HepG2 (cell line): ENCODE results near the gene PHF5A. TPM values are rescaled to one million over a fixed set of nuclear protein-coding genes. Genes with fewer than 3 reads are reported as not detected.
A peak's percentile ranks its signal among the peaks of the same experiment; 100 is the strongest.

ENCODE experiments used
- ARNTL ChIP-seq: sonication (generic); formaldehyde crosslinking; IDR thresholded peaks from 2 replicates; pipeline ENCODE4 v1.4.0; 2020; ENCODE audit warnings: mild to moderate bottlenecking, missing genetic modification reagents
- EEA1 ChIP-seq: sonication (generic); formaldehyde crosslinking; IDR thresholded peaks from 2 replicates; pipeline ENCODE4 v1.5.1; 2020; ENCODE audit warnings: mild to moderate bottlenecking, missing genetic modification reagents, borderline replicate concordance
- IKZF4 ChIP-seq: sonication (generic); formaldehyde crosslinking; IDR thresholded peaks from 2 replicates; pipeline ENCODE4 v1.5.1; 2020; ENCODE audit warnings: borderline replicate concordance, mild to moderate bottlenecking, low read depth, missing genetic modification reagents; ENCODE audit errors: not compliant biosample characterization
- KMT2A ChIP-seq: sonication (generic); formaldehyde crosslinking; IDR thresholded peaks from 2 replicates; pipeline ENCODE4 v1.4.0; 2020; ENCODE audit warnings: missing genetic modification reagents
- NFE2 ChIP-seq: sonication (generic); formaldehyde crosslinking; IDR thresholded peaks from 2 replicates; pipeline ENCODE4 v1.4.0; 2020; ENCODE audit warnings: missing genetic modification reagents
- PHF8 ChIP-seq: sonication (generic); formaldehyde crosslinking; IDR thresholded peaks from 2 replicates; pipeline ENCODE4 v1.5.0; 2020; ENCODE audit warnings: missing genetic modification reagents
- PITX1 ChIP-seq: sonication (generic); formaldehyde crosslinking; IDR thresholded peaks from 2 replicates; pipeline ENCODE4 v1.5.1; 2020; ENCODE audit warnings: mild to moderate bottlenecking, missing genetic modification reagents
- SALL1 ChIP-seq: sonication (generic); formaldehyde crosslinking; IDR thresholded peaks from 2 replicates; pipeline ENCODE4 v1.8.0; 2022; ENCODE audit warnings: mild to moderate bottlenecking, missing genetic modification reagents
- ZBTB1 ChIP-seq: sonication (generic); formaldehyde crosslinking; IDR thresholded peaks from 2 replicates; pipeline ENCODE4 v1.4.0; 2020; ENCODE audit warnings: missing genetic modification reagents, borderline replicate concordance
- ZFP41 ChIP-seq: sonication (generic); formaldehyde crosslinking; IDR thresholded peaks from 2 replicates; pipeline ENCODE4 v1.4.0; 2020; ENCODE audit warnings: mild to moderate bottlenecking, missing genetic modification reagents, borderline replicate concordance
- ZNF331 ChIP-seq: sonication (generic); formaldehyde crosslinking; IDR thresholded peaks from 2 replicates; pipeline ENCODE4 v1.4.0; 2020; ENCODE audit warnings: missing genetic modification reagents
- ZNF337 ChIP-seq: sonication (generic); formaldehyde crosslinking; IDR thresholded peaks from 2 replicates; pipeline ENCODE4 v1.5.1; 2020; ENCODE audit warnings: missing genetic modification reagents, low read depth, mild to moderate bottlenecking, borderline replicate concordance
- ZNF382 ChIP-seq: sonication (generic); formaldehyde crosslinking; IDR thresholded peaks from 2 replicates; pipeline ENCODE4 v1.5.0; 2020; ENCODE audit warnings: missing genetic modification reagents, mild to moderate bottlenecking, borderline replicate concordance
- ZNF446 ChIP-seq: sonication (generic); formaldehyde crosslinking; IDR thresholded peaks from 2 replicates; pipeline ENCODE4 v1.5.0; 2020; ENCODE audit warnings: mild to moderate bottlenecking, missing genetic modification reagents
- ZNF569 ChIP-seq: sonication (generic); formaldehyde crosslinking; IDR thresholded peaks from 2 replicates; pipeline ENCODE4 v1.5.0; 2020; ENCODE audit warnings: mild to moderate bottlenecking, missing genetic modification reagents, moderate library complexity, borderline replicate concordance
- ZNF749 ChIP-seq: sonication (generic); formaldehyde crosslinking; IDR thresholded peaks from 2 replicates; pipeline ENCODE4 v1.8.0; 2022; ENCODE audit warnings: mild to moderate bottlenecking, missing genetic modification reagents, moderate library complexity, borderline replicate concordance
- polyA plus RNA-seq, 8 experiments: library from polyadenylated mRNA; depleted of rRNA in 3 of 8; stranded (reverse) in 7 of 8; unstranded in 1 of 8; fragments of >200 nt; fragmentation: Illumina TruSeq in 4 of 8; extraction: Trizol in 4 of 8; gene quantifications; 2 replicates each; pipeline versions ENCODE4 v1.2.1 to v1.2.3, GENCODE V29; 2011 to 2016; ENCODE audit warnings: low read depth in 4 of 8, missing spikeins in 1 of 8, mixed read lengths in 1 of 8; ENCODE audit not compliant: insufficient read depth in 1 of 8
- total RNA-seq, 5 experiments: library from RNA; depleted of rRNA; stranded (reverse); fragments of >200 nt; fragmentation: Illumina TruSeq; extraction: Trizol; gene quantifications; 2 replicates each; pipeline ENCODE4 v1.2.3, GENCODE V29; 2016; ENCODE audit warnings: low read depth in 1 of 5
- TF ChIP-seq, protein P1 (sequence below): sonication (generic); formaldehyde crosslinking; IDR thresholded peaks from 2 replicates; pipeline ENCODE4 v1.5.1; 2020; ENCODE audit warnings: mild to moderate bottlenecking, missing genetic modification reagents, borderline replicate concordance
- TF ChIP-seq, protein P2 (sequence below): sonication (generic); formaldehyde crosslinking; IDR thresholded peaks from 2 replicates; pipeline ENCODE4 v1.8.0; 2022; ENCODE audit warnings: missing genetic modification reagents, mild to moderate bottlenecking, inconsistent platforms, borderline replicate concordance
- TF ChIP-seq, protein P3 (sequence below): sonication (generic); formaldehyde crosslinking; IDR thresholded peaks from 2 replicates; pipeline ENCODE4 v1.8.1; 2023; ENCODE audit warnings: missing genetic modification reagents, mild to moderate bottlenecking, borderline replicate concordance
- TF ChIP-seq, protein P4 (sequence below): sonication (generic); formaldehyde crosslinking; IDR thresholded peaks from 2 replicates; pipeline ENCODE4 v1.8.0; 2022; ENCODE audit warnings: missing genetic modification reagents, mild to moderate bottlenecking, borderline replicate concordance

Gene PHF5A
- total and polyA plus RNA-seq, 2 of the 13 experiments (the other 11 are each of a cell fraction or from before 2014, with no cell fraction given): 56.6 to 105 TPM

DNA sequence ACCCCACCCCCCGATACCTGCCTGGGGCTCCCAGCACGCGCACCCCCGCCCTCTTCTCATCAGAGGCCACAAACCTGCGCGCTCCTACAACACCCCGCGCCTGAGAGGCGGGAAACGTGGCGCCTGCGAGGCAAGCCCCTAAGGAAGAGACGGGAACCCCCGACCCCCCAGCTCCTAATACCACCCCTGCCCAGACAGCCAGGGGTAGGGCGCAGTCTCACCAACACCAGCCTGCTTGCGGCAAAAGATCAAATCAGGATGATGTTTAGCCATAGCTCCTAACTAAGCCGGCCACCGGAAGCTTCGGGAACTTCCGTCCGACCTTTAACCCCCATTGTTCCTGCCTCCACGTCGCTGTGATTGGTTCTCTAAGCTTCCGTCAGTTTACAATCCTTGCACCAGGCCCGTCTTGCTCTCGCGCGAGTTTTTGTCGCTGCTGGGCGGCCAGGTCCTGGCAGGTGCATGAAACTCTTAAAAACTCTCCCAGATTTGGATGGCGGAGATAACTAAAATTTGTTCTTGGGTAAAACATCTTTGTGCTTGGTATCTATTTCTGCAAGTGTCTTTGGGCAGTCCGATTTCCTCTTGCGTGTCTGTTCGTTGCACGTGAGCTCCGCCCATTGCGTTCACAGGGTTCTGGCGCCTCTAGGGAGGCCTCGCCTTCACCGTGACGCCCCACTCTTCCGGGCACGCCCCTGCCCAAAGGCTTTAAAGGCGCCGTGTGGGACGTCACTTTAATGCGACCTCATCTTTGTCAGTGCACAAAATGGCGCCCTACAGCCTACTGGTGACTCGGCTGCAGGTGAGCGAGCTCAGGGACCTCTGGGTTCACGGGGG is at the start of gene PHF5A, which contains the start of gene ACO2 (continued):
- TF ChIP-seq, protein P1, sequence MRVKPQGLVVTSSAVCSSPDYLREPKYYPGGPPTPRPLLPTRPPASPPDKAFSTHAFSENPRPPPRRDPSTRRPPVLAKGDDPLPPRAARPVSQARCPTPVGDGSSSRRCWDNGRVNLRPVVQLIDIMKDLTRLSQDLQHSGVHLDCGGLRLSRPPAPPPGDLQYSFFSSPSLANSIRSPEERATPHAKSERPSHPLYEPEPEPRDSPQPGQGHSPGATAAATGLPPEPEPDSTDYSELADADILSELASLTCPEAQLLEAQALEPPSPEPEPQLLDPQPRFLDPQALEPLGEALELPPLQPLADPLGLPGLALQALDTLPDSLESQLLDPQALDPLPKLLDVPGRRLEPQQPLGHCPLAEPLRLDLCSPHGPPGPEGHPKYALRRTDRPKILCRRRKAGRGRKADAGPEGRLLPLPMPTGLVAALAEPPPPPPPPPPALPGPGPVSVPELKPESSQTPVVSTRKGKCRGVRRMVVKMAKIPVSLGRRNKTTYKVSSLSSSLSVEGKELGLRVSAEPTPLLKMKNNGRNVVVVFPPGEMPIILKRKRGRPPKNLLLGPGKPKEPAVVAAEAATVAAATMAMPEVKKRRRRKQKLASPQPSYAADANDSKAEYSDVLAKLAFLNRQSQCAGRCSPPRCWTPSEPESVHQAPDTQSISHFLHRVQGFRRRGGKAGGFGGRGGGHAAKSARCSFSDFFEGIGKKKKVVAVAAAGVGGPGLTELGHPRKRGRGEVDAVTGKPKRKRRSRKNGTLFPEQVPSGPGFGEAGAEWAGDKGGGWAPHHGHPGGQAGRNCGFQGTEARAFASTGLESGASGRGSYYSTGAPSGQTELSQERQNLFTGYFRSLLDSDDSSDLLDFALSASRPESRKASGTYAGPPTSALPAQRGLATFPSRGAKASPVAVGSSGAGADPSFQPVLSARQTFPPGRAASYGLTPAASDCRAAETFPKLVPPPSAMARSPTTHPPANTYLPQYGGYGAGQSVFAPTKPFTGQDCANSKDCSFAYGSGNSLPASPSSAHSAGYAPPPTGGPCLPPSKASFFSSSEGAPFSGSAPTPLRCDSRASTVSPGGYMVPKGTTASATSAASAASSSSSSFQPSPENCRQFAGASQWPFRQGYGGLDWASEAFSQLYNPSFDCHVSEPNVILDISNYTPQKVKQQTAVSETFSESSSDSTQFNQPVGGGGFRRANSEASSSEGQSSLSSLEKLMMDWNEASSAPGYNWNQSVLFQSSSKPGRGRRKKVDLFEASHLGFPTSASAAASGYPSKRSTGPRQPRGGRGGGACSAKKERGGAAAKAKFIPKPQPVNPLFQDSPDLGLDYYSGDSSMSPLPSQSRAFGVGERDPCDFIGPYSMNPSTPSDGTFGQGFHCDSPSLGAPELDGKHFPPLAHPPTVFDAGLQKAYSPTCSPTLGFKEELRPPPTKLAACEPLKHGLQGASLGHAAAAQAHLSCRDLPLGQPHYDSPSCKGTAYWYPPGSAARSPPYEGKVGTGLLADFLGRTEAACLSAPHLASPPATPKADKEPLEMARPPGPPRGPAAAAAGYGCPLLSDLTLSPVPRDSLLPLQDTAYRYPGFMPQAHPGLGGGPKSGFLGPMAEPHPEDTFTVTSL: no peak
- no peak for TF ChIP-seq ZFP41 (CRISPR knock-in tag)
- no peak for TF ChIP-seq EEA1 (CRISPR knock-in tag)
- TF ChIP-seq ZNF749 (CRISPR knock-in tag): no peak; the same call in 1 of the 2 replicates
- peak; percentile 78 for TF ChIP-seq SALL1
- TF ChIP-seq, protein P2, sequence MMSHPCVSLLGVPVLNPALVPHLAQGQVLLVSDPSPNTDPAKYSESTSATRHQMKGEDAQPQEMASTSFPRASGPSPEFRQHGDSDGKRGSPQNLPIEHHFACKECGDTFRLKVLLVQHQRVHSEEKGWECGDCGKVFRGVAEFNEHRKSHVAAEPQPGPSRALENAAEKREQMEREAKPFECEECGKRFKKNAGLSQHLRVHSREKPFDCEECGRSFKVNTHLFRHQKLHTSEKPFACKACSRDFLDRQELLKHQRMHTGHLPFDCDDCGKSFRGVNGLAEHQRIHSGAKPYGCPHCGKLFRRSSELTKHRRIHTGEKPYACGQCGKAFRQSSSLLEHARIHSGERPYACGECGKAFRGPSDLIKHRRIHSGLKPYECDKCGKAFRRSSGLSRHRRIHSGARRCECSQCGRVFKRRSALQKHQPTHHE (CRISPR knock-in tag): no peak
- no peak for TF ChIP-seq ZNF569 (CRISPR knock-in tag)
- peak; percentile 82 for TF ChIP-seq PHF8 (CRISPR knock-in tag)
- TF ChIP-seq PITX1 (CRISPR knock-in tag): no peak; the same call in 1 of the 2 replicates
- 0 out of 2 replicates have a peak, but pooled peaks have one; percentile 49 for TF ChIP-seq KMT2A
- TF ChIP-seq ARNTL (CRISPR knock-in tag): peak; percentile 73; the same call in 1 of the 2 replicates
- TF ChIP-seq, protein P3, sequence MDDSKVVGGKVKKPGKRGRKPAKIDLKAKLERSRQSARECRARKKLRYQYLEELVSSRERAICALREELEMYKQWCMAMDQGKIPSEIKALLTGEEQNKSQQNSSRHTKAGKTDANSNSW (CRISPR knock-in tag): no peak
- no peak for TF ChIP-seq ZNF337 (CRISPR knock-in tag)
- no peak; the same call in 1 of the 2 replicates for TF ChIP-seq ZNF331 (CRISPR knock-in tag)
- no peak for TF ChIP-seq IKZF4
- no peak for TF ChIP-seq ZNF382 (CRISPR knock-in tag)
- no peak for TF ChIP-seq ZBTB1 (CRISPR knock-in tag)
- TF ChIP-seq, protein P4, sequence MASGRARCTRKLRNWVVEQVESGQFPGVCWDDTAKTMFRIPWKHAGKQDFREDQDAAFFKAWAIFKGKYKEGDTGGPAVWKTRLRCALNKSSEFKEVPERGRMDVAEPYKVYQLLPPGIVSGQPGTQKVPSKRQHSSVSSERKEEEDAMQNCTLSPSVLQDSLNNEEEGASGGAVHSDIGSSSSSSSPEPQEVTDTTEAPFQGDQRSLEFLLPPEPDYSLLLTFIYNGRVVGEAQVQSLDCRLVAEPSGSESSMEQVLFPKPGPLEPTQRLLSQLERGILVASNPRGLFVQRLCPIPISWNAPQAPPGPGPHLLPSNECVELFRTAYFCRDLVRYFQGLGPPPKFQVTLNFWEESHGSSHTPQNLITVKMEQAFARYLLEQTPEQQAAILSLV (CRISPR knock-in tag): 0 out of 2 replicates have a peak, but pooled peaks have one; percentile 26
- TF ChIP-seq NFE2 (CRISPR knock-in tag): no peak
- 0 out of 2 replicates have a peak, but pooled peaks have one; percentile 17 for TF ChIP-seq ZNF446 (CRISPR knock-in tag)
